Stimulated activated CD4-positive, alpha-beta T cell treated with anti-CD3 and anti-CD28 coated beads, Interleukin-2, amount 100 ng/mL, for 24 hours (primary cell): ENCODE data around the gene ACOT7.

Experiments used
- DNase-seq, 2 donors: peaks; one replicate each; pipeline ENCODE4 v3.0.0-alpha.2; 2020

ACOT7 gene

GRCh38 chr1:6424000-6424565 is 30.5 kb upstream of the ACOT7 start:
- no peak for DNase-seq

- DNase-seq, result peak; percentile 78 to 80
These were observed 29.9 kb upstream of the ACOT7 start for GRCh38 chr1:6423321-6423999.

- no peak for DNase-seq
These were observed 27.7 kb upstream of the ACOT7 start for GRCh38 chr1:6421266-6421665.

- peak in 1 of 2 donors; percentile 22 for DNase-seq
These were observed 27.0 kb upstream of the ACOT7 start for GRCh38 chr1:6420454-6421042.

- peak in 1 of 2 donors; percentile 32 for DNase-seq
These were observed 26.4 kb upstream of the ACOT7 start, which contains the start of gene HES2 for GRCh38 chr1:6419804-6420453. HES2 (minus strand) TSS chr1:6419919; CDS start chr1:6419820, 99 bp downstream.

GRCh38 chr1:6419397-6419803 is 25.8 kb upstream of the ACOT7 start:
- DNase-seq, result peak in 1 of 2 donors; percentile 28

- no peak for DNase-seq
These were observed 25.3 kb upstream of the ACOT7 start for GRCh38 chr1:6418668-6419396.

- DNase-seq, result no peak
These were observed 24.5 kb upstream of the ACOT7 start for GRCh38 chr1:6417961-6418667.

- no peak for DNase-seq
These were observed 23.3 kb upstream of the ACOT7 start for GRCh38 chr1:6416906-6417305.

- DNase-seq, result no peak
These were observed 22.7 kb upstream of the ACOT7 start for GRCh38 chr1:6416295-6416656.

GRCh38 chr1:6414881-6415626 is 21.5 kb upstream of the ACOT7 start:
- DNase-seq, result no peak

- DNase-seq, result peak; percentile 64 to 66
These were observed 20.9 kb upstream of the ACOT7 start for GRCh38 chr1:6414443-6414844.

- DNase-seq, result no peak
These were observed 19.3 kb upstream of the ACOT7 start for GRCh38 chr1:6412896-6413295.

GRCh38 chr1:6410248-6410893 is 16.8 kb upstream of the ACOT7 start:
- DNase-seq, result no peak

GRCh38 chr1:6409733-6410132 is 16.2 kb upstream of the ACOT7 start:
- no peak for DNase-seq

GRCh38 chr1:6409053-6409452 is 15.5 kb upstream of the ACOT7 start:
- DNase-seq, result no peak

GRCh38 chr1:6408023-6408422 is 14.5 kb upstream of the ACOT7 start:
- no peak for DNase-seq

- DNase-seq, result no peak
These were observed 8.1 kb upstream of the ACOT7 start for GRCh38 chr1:6401673-6402072.

GRCh38 chr1:6399294-6399693 is 5.7 kb upstream of the ACOT7 start:
- DNase-seq, result no peak

GRCh38 chr1:6397844-6398441 is 4.4 kb upstream of the ACOT7 start:
- DNase-seq, result no peak

- DNase-seq, result no peak
These were observed 3.4 kb upstream of the ACOT7 start for GRCh38 chr1:6396998-6397397.
